WERI-Rb-1 (cell line): ENCODE results near the gene TBCD.

Source experiments
- DNase-seq: peaks from one replicate; pipeline ENCODE4 v3.0.0-alpha.2; 2020
- H3K27ac ChIP-seq: fragments of 250-450 bp; sonication (Bioruptor Pico); 2 replicates; pipeline ENCODE4 v1.5.1; 2020; ENCODE audit warnings: mild to moderate bottlenecking, moderate library complexity
- H3K27me3 ChIP-seq: fragments of 250-450 bp; sonication (Bioruptor Pico); 2 replicates; pipeline ENCODE4 v1.5.1; 2021; ENCODE audit warnings: mild to moderate bottlenecking, low read depth, moderate library complexity; ENCODE audit not compliant: insufficient read depth, severe bottlenecking
- H3K36me3 ChIP-seq: fragments of 250-450 bp; sonication (Bioruptor Pico); 2 replicates; pipeline ENCODE4 v1.5.1; 2020; ENCODE audit warnings: mild to moderate bottlenecking, moderate library complexity
- H3K4me3 ChIP-seq: 2 replicates; pipeline ENCODE4 v1.5.1; 2011; ENCODE audit warnings: low read depth, mild to moderate bottlenecking, control low read depth, low read length
- H3K9me3 ChIP-seq: fragments of 250-450 bp; sonication (Bioruptor Pico); 2 replicates; pipeline ENCODE4 v1.5.1; 2021; ENCODE audit warnings: mild to moderate bottlenecking, moderate library complexity; ENCODE audit not compliant: severe bottlenecking
- CTCF ChIP-seq: IDR thresholded peaks from 2 replicates; pipeline ENCODE4 v1.5.1; 2011; ENCODE audit warnings: low read depth, mild to moderate bottlenecking, control low read depth, inconsistent platforms, low read length

The TBCD gene

GRCh38 chr17:82977606-82978005, 225.7 kb downstream of the TBCD start:
- TF ChIP-seq CTCF, result no peak

GRCh38 chr17:82978765-82979349, 227.0 kb downstream of the TBCD start:
- Histone ChIP-seq H3K4me3 (no peak overlapping the region), H3K27me3 (no peaks in the 10 kb centered on the region), H3K36me3 (no peaks in the 10 kb centered on the region), H3K9me3 (no peaks in the 10 kb centered on the region), H3K27ac (no peak overlapping the region)
- no peak for TF ChIP-seq CTCF
- no peak for DNase-seq

More at GRCh38 chr17:82977606-82978005, 225.7 kb downstream of the TBCD start:
- Histone ChIP-seq H3K9me3 (no peaks in the 10 kb centered on the region), H3K27ac (no peak overlapping the region), H3K4me3 (no peak overlapping the region), H3K36me3 (no peaks in the 10 kb centered on the region), H3K27me3 (no peaks in the 10 kb centered on the region)
- DNase-seq, result no peak

GRCh38 chr17:82979718-82980117, 227.9 kb downstream of the TBCD start:
- no peaks in the 10 kb centered on the region for H3K9me3 ChIP-seq
- no peak for DNase-seq
- no peaks in the 10 kb centered on the region for H3K36me3 ChIP-seq
- TF ChIP-seq CTCF, result no peak
- H3K27me3 ChIP-seq, result no peaks in the 10 kb centered on the region
- H3K4me3 ChIP-seq, result no peak overlapping the region
- no peak overlapping the region for H3K27ac ChIP-seq

GRCh38 chr17:82980632-82981031, 228.8 kb downstream of the TBCD start:
- no peak for TF ChIP-seq CTCF
- no peaks in the 10 kb centered on the region for H3K36me3 ChIP-seq
- no peaks in the 10 kb centered on the region for H3K9me3 ChIP-seq
- H3K27me3 ChIP-seq, result no peaks in the 10 kb centered on the region
- no peak overlapping the region for H3K4me3 ChIP-seq
- no peak overlapping the region for H3K27ac ChIP-seq
- DNase-seq, result no peak

GRCh38 chr17:82981141-82981730, 229.4 kb downstream of the TBCD start:
- Histone ChIP-seq H3K9me3 (no peaks in the 10 kb centered on the region), H3K36me3 (no peaks in the 10 kb centered on the region), H3K27me3 (no peaks in the 10 kb centered on the region), H3K27ac (no peak overlapping the region), H3K4me3 (no peak overlapping the region)
- no peak for DNase-seq
- TF ChIP-seq CTCF, result no peak
